ENCODE measurements around the gene KLHDC2. TPM values are rescaled to one million over a fixed set of nuclear protein-coding genes. Genes with fewer than 3 reads are reported as not detected.
"Not testable (repeated sequence)": the region's sequence is repeated elsewhere in the genome, so short reads cannot be mapped to it uniquely, and the experiment has no call there.

KLHDC2 gene
- polyA plus RNA-seq, 1 donor, result 113 TPM

- H3K9me3 ChIP-seq (ENCODE audit: control insufficient read depth, low read depth, low read length), result no peaks in the 10 kb centered on the region
- H3K4me1 ChIP-seq (ENCODE audit: control insufficient read depth, insufficient read depth, low read length), result peaks cover 12% of the 10 kb centered on the region
- no peak for DNase-seq
- H3K27ac ChIP-seq (ENCODE audit: low read length), result no peak overlapping the region
- WGBS (ENCODE audit: insufficient coverage, low lambda C conversion rate), result no CpG with 5 or more reads among the region's 1 CpG
- H3K36me3 ChIP-seq (ENCODE audit: control insufficient read depth, insufficient read depth, low read length), result peaks cover 49% of the 10 kb centered on the region
- no peaks in the 10 kb centered on the region for H3K27me3 ChIP-seq (ENCODE audit: control insufficient read depth, insufficient read depth, low read length)
- H3K4me3 ChIP-seq (ENCODE audit: low read length), result no peak overlapping the region
Observed at GRCh38 chr14:49774106-49774505, 6.2 kb downstream of the KLHDC2 start.

DNA sequence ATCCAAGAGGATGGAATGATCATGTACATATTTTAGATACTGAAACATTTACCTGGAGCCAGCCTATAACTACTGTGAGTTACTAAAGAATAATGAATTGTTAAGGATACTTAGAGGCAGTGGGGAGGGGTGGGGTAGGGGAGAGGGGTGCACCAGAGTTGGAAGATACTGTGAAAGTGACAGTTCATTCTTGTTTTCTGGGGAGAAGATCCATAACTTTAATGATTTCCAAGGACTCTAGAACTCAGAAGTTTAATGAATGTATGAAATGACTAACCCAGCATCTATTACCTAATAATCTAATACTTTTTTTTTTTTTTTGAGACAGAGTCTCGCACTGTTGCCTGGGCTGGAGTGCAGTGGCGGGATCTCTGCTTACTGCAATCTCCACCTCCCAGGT lies 10.5 kb downstream of the KLHDC2 start:
- no CpG with 5 or more reads among the region's 2 CpGs for WGBS (ENCODE audit: insufficient coverage, low lambda C conversion rate)
- H3K36me3 ChIP-seq (ENCODE audit: control insufficient read depth, insufficient read depth, low read length), result peaks cover 80% of the 10 kb centered on the region
- no peak for DNase-seq

GRCh38 chr14:49781040-49781439 lies 13.1 kb downstream of the KLHDC2 start:
- DNase-seq; H3K9me3 ChIP-seq (ENCODE audit: control insufficient read depth, low read depth, low read length); H3K27ac ChIP-seq (ENCODE audit: low read length); H3K27me3 ChIP-seq (ENCODE audit: control insufficient read depth, insufficient read depth, low read length); H3K4me3 ChIP-seq (ENCODE audit: low read length); H3K4me1 ChIP-seq (ENCODE audit: control insufficient read depth, insufficient read depth, low read length): not testable (repeated sequence)
- WGBS (ENCODE audit: insufficient coverage, low lambda C conversion rate), result no CpG with 5 or more reads among the region's 7 CpGs
- H3K36me3 ChIP-seq (ENCODE audit: control insufficient read depth, insufficient read depth, low read length), result peaks cover 75% of the 10 kb centered on the region

More for the DNA sequence above, 10.5 kb downstream of the KLHDC2 start:
- Histone ChIP-seq H3K4me1 (ENCODE audit: control insufficient read depth, insufficient read depth, low read length) (no peaks in the 10 kb centered on the region), H3K27ac (ENCODE audit: low read length) (no peak overlapping the region), H3K27me3 (ENCODE audit: control insufficient read depth, insufficient read depth, low read length) (no peaks in the 10 kb centered on the region), H3K4me3 (ENCODE audit: low read length) (no peak overlapping the region), H3K9me3 (ENCODE audit: control insufficient read depth, low read depth, low read length) (no peaks in the 10 kb centered on the region)

DNA sequence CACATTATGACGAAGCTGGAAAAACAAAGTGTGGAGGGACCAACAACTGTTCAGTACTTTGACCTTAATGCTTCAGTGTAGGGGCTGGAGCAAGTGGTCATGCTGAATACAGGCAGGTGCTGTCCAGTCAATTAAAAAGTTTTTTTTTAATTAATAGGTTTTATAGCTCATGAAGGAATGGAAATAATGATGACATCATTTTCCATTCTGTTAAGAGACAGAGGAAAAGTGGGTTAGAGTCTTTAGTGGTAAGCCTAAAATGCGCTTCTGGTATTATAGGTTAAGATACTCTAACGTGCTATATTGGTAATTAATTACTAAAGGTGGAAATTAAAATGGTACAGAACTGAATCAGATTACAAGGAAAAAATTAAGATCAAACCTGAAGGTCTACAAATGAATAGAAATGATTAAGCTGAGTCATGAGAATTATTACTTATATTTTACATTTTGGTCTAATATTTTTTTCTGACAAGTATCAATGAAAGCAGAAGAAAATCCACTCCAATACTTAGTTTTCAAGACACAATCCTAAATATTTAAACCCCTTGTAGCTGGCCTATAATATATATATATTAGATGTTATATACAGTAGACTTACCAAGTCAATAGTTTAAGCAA lies 15.6 kb downstream of the KLHDC2 start:
- Histone ChIP-seq H3K36me3 (ENCODE audit: control insufficient read depth, insufficient read depth, low read length) (peaks cover 82% of the 10 kb centered on the region), H3K27me3 (ENCODE audit: control insufficient read depth, insufficient read depth, low read length) (no peaks in the 10 kb centered on the region), H3K27ac (ENCODE audit: low read length) (no peak overlapping the region), H3K4me1 (ENCODE audit: control insufficient read depth, insufficient read depth, low read length) (no peaks in the 10 kb centered on the region), H3K9me3 (ENCODE audit: control insufficient read depth, low read depth, low read length) (no peaks in the 10 kb centered on the region), H3K4me3 (ENCODE audit: low read length) (no peak overlapping the region)
- DNase-seq, result no peak
- 100% methylated on average over 3 of the region's 3 CpGs for WGBS (ENCODE audit: insufficient coverage, low lambda C conversion rate)

GRCh38 chr14:49786315-49786714 lies 18.4 kb downstream of the KLHDC2 start:
- peaks cover 80% of the 10 kb centered on the region for H3K36me3 ChIP-seq (ENCODE audit: control insufficient read depth, insufficient read depth, low read length)
- H3K27ac ChIP-seq (ENCODE audit: low read length), result no peak overlapping the region
- H3K9me3 ChIP-seq (ENCODE audit: control insufficient read depth, low read depth, low read length), result no peaks in the 10 kb centered on the region
- no peaks in the 10 kb centered on the region for H3K27me3 ChIP-seq (ENCODE audit: control insufficient read depth, insufficient read depth, low read length)
- H3K4me3 ChIP-seq (ENCODE audit: low read length), result no peak overlapping the region
- no peak for DNase-seq
- WGBS (ENCODE audit: insufficient coverage, low lambda C conversion rate), result no CpG with 5 or more reads among the region's 2 CpGs
- no peaks in the 10 kb centered on the region for H3K4me1 ChIP-seq (ENCODE audit: control insufficient read depth, insufficient read depth, low read length)

DNA sequence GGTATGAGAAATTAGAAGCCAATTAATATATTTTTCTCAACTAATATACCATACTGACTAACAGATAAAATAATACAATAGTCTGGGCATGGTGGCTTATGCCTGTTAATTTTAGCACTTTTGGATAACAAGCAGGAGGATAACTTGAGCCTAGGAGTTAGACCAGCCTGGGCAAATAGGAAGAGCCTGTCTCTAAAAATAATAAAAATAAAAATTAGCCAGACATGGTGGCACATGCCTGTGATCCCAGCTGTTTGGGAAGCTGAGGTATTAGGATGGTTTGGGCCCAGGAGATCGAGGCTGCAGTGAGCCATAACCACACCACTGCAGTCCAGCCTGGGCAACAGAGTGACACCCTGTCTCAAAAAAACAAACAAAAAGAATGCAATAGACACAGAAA lies 24.7 kb downstream of the KLHDC2 start:
- H3K27me3 ChIP-seq (ENCODE audit: control insufficient read depth, insufficient read depth, low read length), result no peaks in the 10 kb centered on the region
- DNase-seq, result no peak
- H3K4me1 ChIP-seq (ENCODE audit: control insufficient read depth, insufficient read depth, low read length), result no peaks in the 10 kb centered on the region
- peaks cover 80% of the 10 kb centered on the region for H3K36me3 ChIP-seq (ENCODE audit: control insufficient read depth, insufficient read depth, low read length)
- no peaks in the 10 kb centered on the region for H3K9me3 ChIP-seq (ENCODE audit: control insufficient read depth, low read depth, low read length)
- no peak overlapping the region for H3K4me3 ChIP-seq (ENCODE audit: low read length)
- H3K27ac ChIP-seq (ENCODE audit: low read length), result no peak overlapping the region
- no CpG with 5 or more reads among the region's 1 CpG for WGBS (ENCODE audit: insufficient coverage, low lambda C conversion rate)

GRCh38 chr14:49796025-49796424 lies 28.1 kb downstream of the KLHDC2 start:
- H3K27me3 ChIP-seq (ENCODE audit: control insufficient read depth, insufficient read depth, low read length), result no peaks in the 10 kb centered on the region
- H3K4me3 ChIP-seq (ENCODE audit: low read length), result no peak overlapping the region
- WGBS (ENCODE audit: insufficient coverage, low lambda C conversion rate), result no CpG with 5 or more reads among the region's 2 CpGs
- no peak for DNase-seq
- no peak overlapping the region for H3K27ac ChIP-seq (ENCODE audit: low read length)
- H3K36me3 ChIP-seq (ENCODE audit: control insufficient read depth, insufficient read depth, low read length), result peaks cover 78% of the 10 kb centered on the region
- no peaks in the 10 kb centered on the region for H3K9me3 ChIP-seq (ENCODE audit: control insufficient read depth, low read depth, low read length)
- no peaks in the 10 kb centered on the region for H3K4me1 ChIP-seq (ENCODE audit: control insufficient read depth, insufficient read depth, low read length)

- no CpG with 5 or more reads among the region's 1 CpG for WGBS (ENCODE audit: insufficient coverage, low lambda C conversion rate)
- Histone ChIP-seq H3K4me1 (ENCODE audit: control insufficient read depth, insufficient read depth, low read length) (no peaks in the 10 kb centered on the region), H3K36me3 (ENCODE audit: control insufficient read depth, insufficient read depth, low read length) (peaks cover 63% of the 10 kb centered on the region), H3K9me3 (ENCODE audit: control insufficient read depth, low read depth, low read length) (no peaks in the 10 kb centered on the region), H3K27ac (ENCODE audit: low read length) (no peak overlapping the region), H3K27me3 (ENCODE audit: control insufficient read depth, insufficient read depth, low read length) (no peaks in the 10 kb centered on the region), H3K4me3 (ENCODE audit: low read length) (no peak overlapping the region)
- no peak for DNase-seq
Observed at GRCh38 chr14:49808780-49809179, 40.8 kb downstream of the KLHDC2 start.

GRCh38 chr14:49816118-49816517 lies 48.2 kb downstream of the KLHDC2 start:
- no CpG with 5 or more reads among the region's 2 CpGs for WGBS (ENCODE audit: insufficient coverage, low lambda C conversion rate)
- not testable (repeated sequence) for DNase-seq

GRCh38 chr14:49816844-49817243 lies 48.9 kb downstream of the KLHDC2 start:
- H3K27ac ChIP-seq (ENCODE audit: low read length), result no peak overlapping the region
- no peaks in the 10 kb centered on the region for H3K27me3 ChIP-seq (ENCODE audit: control insufficient read depth, insufficient read depth, low read length)
- peaks cover 61% of the 10 kb centered on the region for H3K36me3 ChIP-seq (ENCODE audit: control insufficient read depth, insufficient read depth, low read length)
- H3K9me3 ChIP-seq (ENCODE audit: control insufficient read depth, low read depth, low read length), result peaks cover 19% of the 10 kb centered on the region
- DNase-seq, result no peak
- 100% methylated on average over 2 of the region's 3 CpGs for WGBS (ENCODE audit: insufficient coverage, low lambda C conversion rate)
- H3K4me1 ChIP-seq (ENCODE audit: control insufficient read depth, insufficient read depth, low read length), result no peaks in the 10 kb centered on the region
- H3K4me3 ChIP-seq (ENCODE audit: low read length), result no peak overlapping the region

More at GRCh38 chr14:49816118-49816517, 48.2 kb downstream of the KLHDC2 start:
- not testable (repeated sequence) for H3K27ac ChIP-seq (ENCODE audit: low read length); H3K4me1 ChIP-seq (ENCODE audit: control insufficient read depth, insufficient read depth, low read length); H3K27me3 ChIP-seq (ENCODE audit: control insufficient read depth, insufficient read depth, low read length); H3K4me3 ChIP-seq (ENCODE audit: low read length)
- peaks cover 19% of the 10 kb centered on the region for H3K9me3 ChIP-seq (ENCODE audit: control insufficient read depth, low read depth, low read length)
- peaks cover 62% of the 10 kb centered on the region for H3K36me3 ChIP-seq (ENCODE audit: control insufficient read depth, insufficient read depth, low read length)

GRCh38 chr14:49820176-49820575 lies 52.2 kb downstream of the KLHDC2 start:
- Histone ChIP-seq H3K27ac (ENCODE audit: low read length) (no peak overlapping the region), H3K36me3 (ENCODE audit: control insufficient read depth, insufficient read depth, low read length) (peaks cover 57% of the 10 kb centered on the region), H3K4me3 (ENCODE audit: low read length) (no peak overlapping the region), H3K9me3 (ENCODE audit: control insufficient read depth, low read depth, low read length) (peaks cover 19% of the 10 kb centered on the region), H3K27me3 (ENCODE audit: control insufficient read depth, insufficient read depth, low read length) (no peaks in the 10 kb centered on the region), H3K4me1 (ENCODE audit: control insufficient read depth, insufficient read depth, low read length) (no peaks in the 10 kb centered on the region)
- DNase-seq, result peak; percentile 10 to 35
- WGBS (ENCODE audit: insufficient coverage, low lambda C conversion rate), result 53% methylated on average over 3 of the region's 12 CpGs

Data from large intestine (tissue), 3 donors.